ENCODE data around the gene MIEF2. TPM values are rescaled to one million over a fixed set of nuclear protein-coding genes. Genes with fewer than 3 reads are reported as not detected.
"Not testable (repeated sequence)": the region's sequence is repeated elsewhere in the genome, so short reads cannot be mapped to it uniquely, and the experiment has no call there.

Gene MIEF2
- total RNA-seq, 1 experiment from 2014 or later: 6.3 TPM

GRCh38 chr17:18291718-18292540 lies 31.5 kb downstream of the MIEF2 start:
- DNase-seq (ENCODE audit: low read depth): no peak

GRCh38 chr17:18298061-18298460 lies 37.6 kb downstream of the MIEF2 start:
- not testable (repeated sequence) for DNase-seq (ENCODE audit: low read depth)

- DNase-seq (ENCODE audit: low read depth): no peak
Measured at GRCh38 chr17:18300725-18301480, 40.4 kb downstream of the MIEF2 start.

- DNase-seq (ENCODE audit: low read depth): not testable (repeated sequence)
Measured at GRCh38 chr17:18303206-18303605, 42.7 kb downstream of the MIEF2 start.

- DNase-seq (ENCODE audit: low read depth): no peak
Measured at GRCh38 chr17:18309202-18309601, 48.7 kb downstream of the MIEF2 start.

- DNase-seq (ENCODE audit: low read depth): peak; percentile 22
Measured at GRCh38 chr17:18314059-18314730, 53.7 kb downstream of the MIEF2 start.

GRCh38 chr17:18314731-18315561 lies 54.5 kb downstream of the MIEF2 start, which contains the start of the genes SMCR8 and TOP3A:
TSS of gene SMCR8 (plus strand) at chr17:18315293. CDS start at chr17:18315790, 497 bp downstream.
TSS of gene TOP3A (minus strand) at chr17:18314994. CDS start at chr17:18314778, 216 bp downstream.
- DNase-seq (ENCODE audit: low read depth): peak; percentile 99

GRCh38 chr17:18315562-18315922 lies 55.1 kb downstream of the MIEF2 start:
- no peak for DNase-seq (ENCODE audit: low read depth)

GRCh38 chr17:18315961-18316360 lies 55.5 kb downstream of the MIEF2 start:
- DNase-seq (ENCODE audit: low read depth): no peak

Other genes with a start within 250 kb of the MIEF2 start
- gene ATPAF2, start 221.5 kb upstream of the MIEF2 start, total RNA-seq (2014; rRNA removed; shearing (Covaris generic)): 20.2 and 21.6 TPM in 2 replicates
- gene GID4, start 221.3 kb upstream of the MIEF2 start, total RNA-seq (2014; rRNA removed; shearing (Covaris generic)): 2.7 and 5.5 TPM in 2 replicates
- gene DRG2, start 172.7 kb upstream of the MIEF2 start, total RNA-seq (2014; rRNA removed; shearing (Covaris generic)): 41.4 and 64.6 TPM in 2 replicates
- gene MYO15A, start 151.9 kb upstream of the MIEF2 start, total RNA-seq (2014; rRNA removed; shearing (Covaris generic)): 0.15 TPM in 1 of 2 replicates, not detected in the other
- 88.0 and 94.3 TPM in 2 replicates for gene ALKBH5, start 76.8 kb upstream of the MIEF2 start, total RNA-seq (2014; rRNA removed; shearing (Covaris generic))
- 22.6 and 24.3 TPM in 2 replicates for gene LLGL1, start 35.0 kb upstream of the MIEF2 start, total RNA-seq (2014; rRNA removed; shearing (Covaris generic))
- 179 and 192 TPM in 2 replicates for gene FLII, start 1.9 kb upstream of the MIEF2 start, total RNA-seq (2014; rRNA removed; shearing (Covaris generic))
- 91.0 and 106 TPM in 2 replicates for gene TOP3A, start 54.3 kb downstream of the MIEF2 start, total RNA-seq (2014; rRNA removed; shearing (Covaris generic))
- 8.5 TPM in 2 replicates for gene SMCR8, start 54.6 kb downstream of the MIEF2 start, total RNA-seq (2014; rRNA removed; shearing (Covaris generic))
- gene SHMT1, start 102.9 kb downstream of the MIEF2 start, total RNA-seq (2014; rRNA removed; shearing (Covaris generic)): 33.7 and 34.3 TPM in 2 replicates
- gene EVPLL, start 117.1 kb downstream of the MIEF2 start, total RNA-seq (2014; rRNA removed; shearing (Covaris generic)): not detected in 2 replicates
- gene LGALS9C, start 216.1 kb downstream of the MIEF2 start, total RNA-seq (2014; rRNA removed; shearing (Covaris generic)): not detected in 2 replicates